Amygdala (tissue), 56 donors: ENCODE data around the gene ZNF263.

Experiments
- DNase-seq, 56 donors: peaks; one replicate each; lab custom pipeline; 2025; lab: John Stamatoyannopoulos, UW

ZNF263 gene

DNA sequence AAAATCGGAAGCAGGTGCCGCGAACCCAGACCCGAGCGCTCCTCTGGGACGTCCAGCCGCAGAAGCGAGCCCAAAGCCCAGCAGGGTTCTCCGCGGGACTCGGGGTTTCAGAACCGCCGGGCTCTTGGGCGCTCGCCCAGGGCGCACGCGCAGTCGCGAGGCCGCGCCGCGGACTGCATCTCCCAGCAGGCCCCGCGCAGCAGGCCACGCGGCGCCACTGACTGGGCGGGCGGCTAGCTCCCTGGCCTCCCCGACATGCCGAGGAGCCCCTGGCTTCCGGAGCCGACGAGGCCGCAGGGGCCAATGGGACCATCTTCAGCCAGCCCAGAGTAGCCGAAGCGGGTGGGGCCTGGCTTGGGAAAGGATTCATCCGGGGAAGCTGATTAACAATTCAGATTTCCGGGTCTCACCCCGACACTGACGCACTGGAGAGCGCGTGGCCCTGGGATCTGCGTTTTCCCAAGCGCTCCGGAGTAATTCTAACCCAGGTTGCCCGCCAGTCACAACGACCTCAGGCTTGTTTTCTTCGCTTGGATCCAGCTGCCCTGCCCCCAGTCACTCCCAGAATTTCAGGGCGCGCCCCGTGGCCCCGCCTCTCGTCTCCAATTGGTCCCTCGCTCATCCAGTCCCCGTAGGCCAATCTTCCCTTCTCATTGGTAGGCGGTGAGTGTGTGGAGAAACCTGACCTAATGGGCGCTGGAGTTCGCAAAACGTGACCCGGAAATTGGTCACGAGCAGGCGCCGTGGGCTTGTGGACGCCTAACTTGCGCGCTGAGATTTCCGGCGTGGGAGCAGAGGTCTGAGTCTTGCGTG, at the start of gene ZNF263:
Gene ZNF263 (plus strand): TSS at position 762 of the 813 bp plus-strand sequence. CDS start 328 bp downstream, outside the sequence.
- DNase-seq: peak; percentile 80 to 99 (median 94)

DNA sequence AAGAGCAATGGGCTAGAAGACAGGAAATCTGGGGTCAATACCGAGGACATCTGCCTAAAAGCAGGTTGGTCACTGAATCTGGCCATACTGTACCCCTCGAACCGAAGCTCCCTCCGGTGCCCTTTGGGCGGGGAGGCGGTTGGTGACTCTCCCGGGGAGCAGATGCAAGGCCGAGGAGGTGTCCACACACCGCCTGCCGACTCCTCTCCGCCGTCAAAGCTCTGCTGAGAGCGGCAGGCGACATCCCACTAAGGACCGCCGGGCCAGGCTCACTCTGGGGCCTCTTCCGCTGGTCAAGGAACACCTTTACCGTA, 48.8 kb upstream of the ZNF263 start:
- no peak for DNase-seq

DNA sequence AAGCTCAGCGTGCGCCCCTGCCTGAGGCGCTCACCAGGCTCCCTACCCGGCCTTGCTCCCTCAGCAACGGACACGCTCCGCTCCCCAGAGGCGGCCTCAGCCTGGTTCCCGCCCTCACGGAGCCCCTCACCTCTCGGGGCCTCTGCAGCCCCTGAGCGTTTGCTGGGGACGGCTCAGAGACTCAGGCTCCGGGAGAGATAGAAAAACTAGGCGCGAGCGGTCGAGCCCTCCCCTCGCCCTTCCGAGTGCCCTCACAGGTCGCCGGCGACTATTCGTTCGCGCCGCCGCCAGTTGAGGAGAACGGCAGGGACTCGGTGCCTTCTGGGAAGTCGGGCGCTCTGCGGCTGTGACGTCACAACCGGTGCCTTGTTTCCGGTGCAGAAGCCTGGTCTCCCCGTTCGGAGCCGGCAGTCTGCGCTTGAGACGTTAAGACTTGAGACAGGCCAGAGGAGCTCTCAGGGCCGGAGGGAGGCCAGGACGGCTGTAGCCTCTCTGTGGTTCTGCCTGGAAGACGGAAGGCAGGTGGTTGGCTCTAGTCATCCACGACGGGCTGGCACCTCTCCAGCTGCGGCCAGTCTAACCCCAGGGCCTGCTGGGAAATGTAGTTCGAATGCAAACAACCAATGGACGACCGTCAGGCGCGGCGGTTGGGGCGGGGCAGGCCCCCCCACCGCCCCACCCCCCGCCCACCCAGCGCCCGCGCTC, 48.3 kb upstream of the ZNF263 start, which contains the start of gene ZNF200:
Gene ZNF200 (minus strand): TSS at position 302 of the 705 bp plus-strand sequence. CDS start 1,403 bp downstream, outside the sequence.
- DNase-seq: peak; percentile 71 to 98 (median 91)

DNA sequence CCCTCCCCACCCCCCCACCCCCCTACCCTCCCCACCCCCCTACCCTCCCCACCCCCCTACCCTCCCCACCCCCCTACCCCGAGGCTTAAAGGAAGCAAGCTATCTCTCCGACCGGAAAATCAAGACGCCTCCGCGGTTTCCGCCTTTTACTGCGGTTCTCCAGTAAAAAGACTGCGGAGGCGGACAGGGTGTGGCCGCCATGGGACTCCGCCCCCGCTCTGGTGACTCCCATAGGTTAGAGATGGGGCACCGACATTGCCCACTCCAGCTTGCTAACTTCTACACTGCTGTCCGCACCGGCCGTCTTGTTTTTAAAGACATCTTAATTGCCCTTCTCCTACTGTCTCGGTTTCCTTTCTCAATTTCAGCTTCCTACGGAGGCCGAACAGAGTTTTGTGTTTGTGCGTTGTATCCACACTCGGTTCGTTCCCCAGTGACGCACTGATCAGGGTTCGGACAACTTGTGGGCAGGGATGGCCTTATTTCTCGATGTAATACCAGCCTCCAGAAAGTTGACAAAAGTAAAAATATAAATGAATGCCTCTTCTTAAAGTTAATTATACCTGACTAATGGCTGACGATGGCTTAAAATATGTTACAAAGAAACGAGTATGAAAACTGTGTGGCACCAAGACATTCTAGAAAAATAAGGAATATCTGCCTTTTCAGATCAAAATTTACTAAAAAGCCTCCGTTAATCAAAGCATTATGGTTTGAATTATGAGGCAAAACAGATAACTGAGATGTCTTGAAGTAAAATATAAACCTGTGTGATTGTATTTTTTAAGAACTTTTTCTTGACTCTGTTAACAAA, 47.2 kb upstream of the ZNF263 start:
- peak in 1 of 56 donors; percentile 9 for DNase-seq

DNA sequence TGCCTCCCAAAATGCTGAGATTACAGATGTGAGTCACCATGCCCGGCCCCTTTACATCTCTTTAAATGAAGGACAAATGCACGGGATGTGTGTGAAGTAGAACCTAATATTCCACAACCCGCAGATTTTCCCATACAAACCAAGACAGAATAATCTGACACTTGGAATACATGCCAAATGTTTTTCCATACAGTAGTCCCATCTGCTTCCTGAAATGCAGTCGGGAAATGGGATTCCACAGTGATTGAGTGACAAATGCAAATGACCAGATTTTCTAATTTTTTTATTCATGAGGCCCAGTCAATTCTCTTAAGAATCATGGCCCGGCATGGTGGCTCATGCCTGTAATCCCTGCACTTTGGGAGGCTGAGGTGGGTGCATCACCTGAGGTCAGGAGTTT, 41.5 kb upstream of the ZNF263 start:
- DNase-seq: no peak

DNA sequence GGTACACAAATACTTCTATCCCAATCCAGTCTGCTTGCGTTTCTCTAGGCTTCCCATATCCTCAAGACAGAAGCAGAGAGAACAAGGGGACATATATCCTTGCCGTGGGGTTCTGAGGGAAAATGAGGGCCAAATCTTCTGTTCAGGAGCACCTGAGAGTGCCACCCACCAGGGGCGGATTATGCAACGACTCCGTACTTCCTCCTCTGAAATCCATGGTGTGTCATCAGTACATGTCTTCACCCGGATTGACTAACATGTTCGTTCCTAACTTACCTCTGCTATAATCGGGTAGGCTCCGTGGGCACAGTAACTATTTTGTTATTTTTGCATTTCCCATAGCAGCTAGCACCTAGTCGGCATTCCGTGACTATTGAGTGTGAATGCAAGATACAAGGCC, 40.6 kb upstream of the ZNF263 start:
- no peak for DNase-seq

DNA sequence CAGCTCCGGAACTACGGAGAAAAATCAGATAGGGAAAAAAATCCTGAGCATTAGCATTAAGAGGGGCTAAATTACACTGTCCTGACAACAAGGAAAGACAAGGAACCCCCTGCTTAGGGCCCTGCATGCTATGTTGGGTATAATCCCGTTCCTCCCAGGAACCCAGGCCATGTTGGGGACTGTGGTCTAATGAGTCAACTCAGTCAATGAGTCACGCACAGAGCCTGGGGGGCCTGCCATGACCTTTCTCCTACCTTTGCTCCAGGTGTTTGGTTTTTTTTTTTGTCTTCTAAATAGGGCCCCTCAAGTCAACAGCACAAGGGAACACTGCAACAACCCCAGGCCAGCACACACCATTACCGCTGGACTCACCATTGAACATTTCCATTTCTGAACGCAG, 39.4 kb upstream of the ZNF263 start:
- DNase-seq: no peak

DNA sequence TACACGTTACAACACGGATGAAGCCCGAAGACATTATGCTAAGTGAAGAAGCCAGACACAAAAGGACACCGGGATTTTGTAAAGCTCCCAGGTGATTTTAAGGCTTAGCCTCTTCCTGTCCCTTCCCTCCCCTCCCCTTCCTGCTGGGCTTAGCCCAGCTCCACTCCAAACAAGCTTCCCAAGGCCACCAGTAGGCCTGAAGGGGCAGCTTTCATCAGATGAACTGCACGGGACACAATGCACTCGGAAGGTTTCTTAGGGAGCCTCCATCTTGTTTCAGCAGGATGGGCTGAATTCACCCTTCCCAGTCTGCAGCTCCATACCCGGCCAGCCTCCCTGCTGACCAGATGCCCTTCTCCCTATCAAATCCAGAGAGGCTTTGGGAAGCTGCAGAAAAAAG, 37.3 kb upstream of the ZNF263 start:
- DNase-seq: no peak

DNA sequence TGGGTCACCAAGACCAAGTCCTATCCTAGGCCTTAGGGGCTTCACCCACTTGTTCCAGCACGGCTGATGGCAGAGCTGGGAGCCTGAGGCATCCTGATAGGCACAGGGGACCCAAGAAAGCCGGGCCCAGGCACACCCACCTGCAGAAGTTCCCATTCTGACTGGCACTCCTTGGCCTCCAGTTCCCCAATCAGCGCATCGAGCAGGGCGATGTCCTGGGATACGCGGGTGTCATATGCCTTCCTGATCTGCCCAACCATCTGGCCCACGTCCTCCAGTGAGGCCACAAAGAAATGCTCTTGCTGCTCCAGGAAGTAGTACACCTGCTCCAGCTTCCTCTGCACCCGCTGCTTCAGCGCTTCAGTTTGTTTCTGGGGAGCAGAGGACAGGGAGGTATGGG, 36.4 kb upstream of the ZNF263 start:
- no peak for DNase-seq

DNA sequence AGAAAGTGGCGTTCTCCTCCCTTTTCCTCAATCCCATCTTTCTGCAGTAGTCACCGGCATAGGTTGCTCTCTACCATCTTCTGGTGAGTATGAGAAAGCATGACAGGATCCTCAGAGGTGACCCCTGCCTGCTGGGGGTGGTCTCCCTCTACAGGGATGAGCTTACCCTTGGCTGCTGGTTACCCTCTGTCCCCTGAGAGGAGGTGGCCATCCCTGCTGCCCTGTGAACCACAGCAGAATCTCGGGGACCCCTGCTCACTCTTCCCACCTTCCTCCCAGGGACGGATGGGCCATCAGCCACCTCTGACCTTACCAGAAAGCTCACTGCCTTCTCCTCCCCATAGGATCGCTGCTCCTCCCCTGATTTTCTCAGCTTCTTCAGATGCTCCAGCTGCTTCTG, 34.7 kb upstream of the ZNF263 start:
- DNase-seq: no peak

DNA sequence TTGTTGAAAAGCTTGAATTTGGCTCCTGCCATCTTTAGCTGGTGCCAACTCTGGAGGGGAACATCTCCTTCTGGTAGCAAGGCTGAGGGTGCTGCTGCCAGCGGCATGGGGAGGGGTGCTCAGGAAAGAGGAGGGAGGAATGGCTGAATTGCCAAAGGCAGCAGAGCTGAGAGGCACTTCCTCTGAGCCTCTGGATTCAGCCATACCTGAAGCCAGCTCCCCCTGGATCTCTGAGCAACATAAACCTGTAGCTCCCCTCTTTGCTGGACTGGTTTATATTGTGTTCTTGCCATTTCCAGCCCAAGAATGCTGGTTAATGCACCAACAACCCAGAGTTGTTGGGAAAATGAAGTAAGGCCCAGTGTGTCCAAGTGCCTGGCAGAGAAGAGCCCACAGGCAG, 34.3 kb upstream of the ZNF263 start:
- DNase-seq: no peak

DNA sequence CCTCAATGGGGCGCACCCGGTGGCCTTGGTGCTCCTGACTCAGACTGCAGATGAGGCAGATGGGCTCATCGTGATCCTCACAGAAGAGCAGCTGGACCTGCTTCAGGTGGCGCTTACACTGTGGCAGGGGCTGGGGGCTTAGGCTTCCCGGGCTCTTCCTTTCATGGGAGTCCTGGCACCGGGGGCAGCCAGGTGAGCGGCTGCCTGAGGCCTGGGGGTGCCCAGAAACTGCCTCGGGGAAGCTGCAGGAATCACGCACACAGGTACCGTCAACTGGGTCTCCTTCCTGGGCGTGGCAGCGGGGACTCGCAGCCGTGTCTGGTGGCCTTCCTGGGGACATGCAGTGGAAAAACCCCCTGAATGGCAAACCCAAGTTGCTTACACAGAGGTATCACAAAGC, 33.8 kb upstream of the ZNF263 start:
- DNase-seq: no peak

DNA sequence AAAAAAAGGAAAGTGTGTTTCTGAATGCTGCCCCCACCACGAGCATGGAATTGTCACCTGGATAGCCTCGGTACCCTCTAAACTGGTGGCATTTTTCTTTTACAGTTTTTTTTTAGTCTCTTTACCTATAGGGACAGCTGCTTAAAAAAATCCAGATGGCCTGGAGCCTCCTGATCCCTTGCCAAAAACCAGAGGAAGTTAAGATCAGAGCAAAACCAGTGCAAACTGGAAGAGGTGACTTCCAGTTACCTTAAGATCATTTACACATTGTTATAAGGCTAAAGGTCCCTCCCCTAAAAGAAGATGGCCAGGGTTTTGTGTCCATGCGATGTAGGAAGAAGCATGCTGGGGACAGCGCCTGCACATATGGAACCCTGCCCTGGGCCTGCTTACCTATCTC, 30.3 kb upstream of the ZNF263 start:
- no peak for DNase-seq

DNA sequence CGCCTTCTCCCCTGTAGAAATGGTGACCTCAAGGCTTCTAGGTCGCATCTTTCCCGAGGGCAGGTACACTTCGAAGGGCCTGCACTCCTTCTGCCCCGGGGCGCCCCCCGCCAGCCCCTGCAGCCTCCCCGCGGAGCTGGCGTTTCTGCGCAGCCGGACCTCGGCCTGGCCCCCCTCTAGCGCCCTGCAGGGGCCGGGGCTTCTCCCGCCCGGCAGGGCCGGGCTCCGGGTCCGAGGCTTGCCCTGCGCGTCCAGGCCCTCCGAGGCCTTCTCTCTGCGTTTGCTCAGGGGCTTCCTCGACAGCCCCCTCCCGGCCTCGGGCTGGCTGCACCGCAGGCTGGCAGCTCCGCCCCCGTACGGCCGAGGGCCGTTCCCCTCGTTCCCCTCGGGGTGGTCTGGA, 29.0 kb upstream of the ZNF263 start:
- DNase-seq: no peak

DNA sequence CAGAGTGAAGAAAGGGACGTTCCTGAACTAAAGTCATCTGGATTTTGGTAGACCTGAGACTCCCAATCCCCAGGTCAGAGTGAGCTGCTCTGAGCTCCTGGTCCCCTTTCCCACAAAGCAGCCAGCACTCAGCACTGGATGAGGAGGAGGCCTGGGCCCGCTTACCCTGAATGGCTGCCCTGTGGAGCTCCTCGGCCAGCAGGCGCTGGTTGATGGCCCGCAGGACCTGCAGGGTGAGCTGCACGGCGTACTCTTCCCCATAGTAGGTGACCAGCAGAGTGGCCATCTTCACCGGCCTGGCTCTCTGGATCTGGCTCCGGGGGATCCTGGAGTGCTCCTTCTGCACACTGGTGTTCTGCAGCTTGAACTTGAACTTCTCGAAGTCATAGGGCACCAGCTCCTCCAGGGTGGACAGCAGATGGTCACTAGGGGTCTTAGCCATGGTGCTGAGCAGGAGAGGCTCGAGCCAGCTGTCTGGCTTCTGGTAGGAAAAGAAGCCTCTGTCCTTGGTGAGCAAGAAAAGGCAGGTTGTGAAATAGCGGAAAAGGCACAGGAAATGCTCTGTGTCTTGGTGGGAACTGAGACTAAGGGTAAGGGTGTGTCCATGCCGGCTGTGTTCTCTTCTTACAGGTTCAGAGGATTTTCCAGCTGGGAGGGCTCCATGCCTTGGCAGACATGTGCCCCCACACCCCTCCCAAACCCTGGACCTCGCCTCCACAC, 27.0 kb upstream of the ZNF263 start, which contains the start of gene MEFV:
Gene MEFV (minus strand): TSS at position 488 of the 720 bp plus-strand sequence. CDS start 46 bp downstream, at position 442.
- no peak for DNase-seq

DNA sequence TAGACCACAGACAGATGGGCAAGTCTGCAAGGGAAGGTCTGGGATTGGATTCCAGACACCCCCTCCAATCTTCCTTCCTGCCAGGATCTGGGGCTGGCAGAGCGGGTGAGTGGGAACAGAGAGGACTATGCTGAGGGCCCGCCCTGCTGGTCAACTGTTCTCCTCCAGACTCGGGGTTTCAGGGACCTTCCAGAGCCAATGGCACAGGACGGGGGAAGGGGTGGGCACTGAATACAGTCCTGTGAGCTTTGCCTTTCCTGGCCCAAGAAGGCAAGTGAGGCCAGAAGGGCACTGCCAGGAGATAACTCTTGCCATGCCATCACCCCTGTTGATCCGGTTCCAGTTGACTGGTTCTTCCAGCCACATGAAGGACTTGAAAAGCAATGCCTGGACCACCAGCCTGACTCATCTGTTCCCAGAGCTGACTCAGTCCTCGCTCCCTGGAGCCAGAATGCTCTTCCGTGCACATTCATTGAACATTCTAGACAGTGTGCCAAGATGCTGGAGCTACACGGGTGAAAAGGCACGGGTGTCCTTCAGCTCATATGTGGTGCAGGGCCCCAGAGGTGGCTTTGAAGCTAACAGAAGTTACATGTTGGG, 26.3 kb upstream of the ZNF263 start:
- DNase-seq: no peak

DNA sequence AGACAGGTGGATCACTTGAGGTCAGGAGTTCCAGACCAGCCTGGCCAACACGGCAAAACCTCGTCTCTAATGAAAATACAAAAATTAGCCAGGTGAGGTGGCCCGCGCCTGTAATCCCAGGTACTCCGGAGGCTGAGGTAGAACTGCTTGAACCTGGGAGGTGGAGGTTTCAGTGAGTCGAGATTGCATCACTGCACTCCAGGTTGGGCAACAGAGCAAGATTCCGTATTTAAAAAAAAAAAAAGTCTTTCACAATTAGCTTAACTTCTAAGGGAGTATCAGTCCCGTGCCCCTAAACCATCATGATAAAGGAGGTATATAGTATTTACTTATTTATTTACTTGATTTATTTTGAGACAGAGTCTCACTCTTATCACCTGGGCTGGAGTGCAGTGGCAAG, 23.5 kb upstream of the ZNF263 start:
- DNase-seq: no peak

DNA sequence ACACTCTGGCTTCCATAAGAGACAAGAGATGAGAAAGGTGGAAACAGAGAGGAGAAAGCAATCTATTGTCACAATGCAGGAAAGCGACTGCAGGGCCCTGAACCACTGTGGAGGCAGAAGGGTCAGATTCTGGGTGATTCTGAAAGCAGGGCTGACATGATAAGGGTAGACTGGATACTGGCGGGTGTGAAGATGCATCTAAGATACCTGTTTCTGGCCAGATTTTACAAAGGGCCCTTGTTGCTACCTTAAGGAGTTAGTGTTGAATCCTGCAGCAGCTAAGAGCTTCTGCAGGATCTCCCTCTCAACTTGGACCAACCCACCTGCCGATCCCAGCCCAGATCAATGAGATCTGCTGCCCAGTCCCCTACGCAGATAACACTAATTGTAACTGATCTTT, 20.8 kb upstream of the ZNF263 start:
- DNase-seq: no peak

DNA sequence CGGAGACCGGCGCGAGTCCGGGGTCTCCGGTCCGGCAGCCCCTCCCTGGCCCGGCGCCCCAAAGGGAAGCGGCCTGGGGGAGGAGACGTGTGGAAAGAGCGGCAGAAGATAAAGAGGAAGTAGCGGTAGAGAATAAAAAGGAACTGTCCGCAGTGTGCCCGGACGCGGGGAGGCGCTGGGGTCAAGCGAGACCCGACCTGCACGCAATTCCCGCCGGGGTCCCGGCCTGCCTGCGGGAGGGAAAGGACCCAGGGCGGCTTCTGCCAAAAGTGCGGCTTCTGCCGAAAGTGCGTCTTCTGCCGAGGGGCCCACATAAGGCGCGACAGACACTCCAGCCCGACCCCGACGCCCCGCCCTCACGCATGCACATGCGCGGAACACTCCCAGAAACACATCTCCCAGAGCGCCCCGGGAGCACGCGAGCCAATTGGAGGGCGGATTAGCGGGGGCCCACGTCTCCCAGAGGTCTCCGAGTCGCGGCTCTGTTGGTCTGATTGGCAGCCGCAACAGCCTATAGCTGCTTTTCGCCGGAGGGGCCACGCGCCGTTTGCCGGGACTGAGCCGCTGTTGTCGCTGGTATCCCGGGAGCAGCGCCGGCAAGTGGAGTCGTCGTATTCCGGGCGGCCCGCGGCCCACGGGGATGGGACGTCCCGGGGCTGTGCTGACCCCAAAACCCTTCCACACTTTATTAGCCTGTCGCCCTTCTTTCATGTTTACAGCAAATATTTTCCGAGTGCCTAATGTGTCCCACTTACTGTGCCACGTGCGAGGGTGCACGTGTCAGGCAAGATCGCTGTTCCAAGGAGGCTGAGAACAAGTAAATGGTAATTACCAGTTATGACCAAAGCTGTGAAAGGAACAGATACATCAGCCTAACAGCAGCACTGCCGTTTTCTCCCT, 18.9 kb upstream of the ZNF263 start:
- peak; percentile 83 to 99 (median 97) for DNase-seq
